Neural cell (in vitro differentiated cells): ENCODE results near the gene SLC35B4. TPM values are rescaled to one million over a fixed set of nuclear protein-coding genes. Genes with fewer than 3 reads are reported as not detected.

Experiments used
- H2AFZ ChIP-seq: fragments of 200-600, 300-800 bp; sonication (generic), shearing (Covaris generic); 2 replicates; pipeline ENCODE4 v1.6.0; 2014; ENCODE audit warnings: low read depth, mild to moderate bottlenecking, antibody characterized with exemption, low read length, moderate library complexity
- H3F3A ChIP-seq: fragments of 200-600 bp; shearing (Covaris generic); 2 replicates; pipeline ENCODE4 v1.6.1; 2016; ENCODE audit warnings: mild to moderate bottlenecking, moderate library complexity, mixed read lengths, antibody characterized with exemption, low read length; ENCODE audit not compliant: insufficient read depth, poor library complexity, severe bottlenecking
- H3K27ac ChIP-seq: fragments of 200-600, 300-800 bp; sonication (generic), shearing (Covaris generic); 2 replicates; pipeline ENCODE4 v1.5.1; 2014; ENCODE audit warnings: mild to moderate bottlenecking, low read length, moderate library complexity
- H3K27me3 ChIP-seq: fragments of 300-800, 200-600 bp; sonication (generic), shearing (Covaris generic); 2 replicates; pipeline ENCODE4 v1.6.0; 2014; ENCODE audit warnings: mild to moderate bottlenecking, low read depth, low read length, moderate library complexity; ENCODE audit not compliant: insufficient read depth
- H3K36me3 ChIP-seq: fragments of 300-800, 200-600 bp; sonication (generic), shearing (Covaris generic); 2 replicates; pipeline ENCODE4 v1.5.1; 2014; ENCODE audit warnings: mild to moderate bottlenecking, antibody characterized with exemption, low read length, moderate library complexity; ENCODE audit not compliant: insufficient read depth
- H3K4me2 ChIP-seq: fragments of 300-800, 200-600 bp; sonication (generic), shearing (Covaris generic); 2 replicates; pipeline ENCODE4 v1.6.0; 2014; ENCODE audit warnings: mild to moderate bottlenecking, low read length
- H3K4me3 ChIP-seq: fragments of 300-800, 200-600 bp; sonication (generic), shearing (Covaris generic); 2 replicates; pipeline ENCODE4 v1.5.1; 2014; ENCODE audit warnings: mild to moderate bottlenecking, low read length, moderate library complexity
- H3K79me2 ChIP-seq: fragments of 200-600 bp; shearing (Covaris generic); replicated peaks from 2 replicates; pipeline ENCODE4 v1.6.0; 2014; ENCODE audit warnings: mild to moderate bottlenecking, low read length, moderate library complexity; ENCODE audit not compliant: insufficient read depth
- H3K9ac ChIP-seq: fragments of 300-800, 200-600 bp; sonication (generic), shearing (Covaris generic); 2 replicates; pipeline ENCODE4 v1.6.1; 2016; ENCODE audit warnings: mild to moderate bottlenecking, low read length, mixed read lengths
- H3K9me2 ChIP-seq: fragments of 200-600 bp; shearing (Covaris generic); 2 replicates; pipeline ENCODE4 v1.6.1; 2016; ENCODE audit warnings: mild to moderate bottlenecking, low read length, mixed read lengths; ENCODE audit not compliant: insufficient read depth
- H3K9me3 ChIP-seq: fragments of 200-600, 300-800 bp; sonication (generic), shearing (Covaris generic); 2 replicates; pipeline ENCODE4 v1.6.1; 2016; ENCODE audit warnings: mild to moderate bottlenecking, mixed run types, low read length, moderate library complexity, mixed read lengths
- H4K20me1 ChIP-seq: fragments of 200-600 bp; shearing (Covaris generic); 2 replicates; pipeline ENCODE4 v1.6.1; 2016; ENCODE audit warnings: mild to moderate bottlenecking, mixed run types; ENCODE audit not compliant: insufficient read depth
- EP300 ChIP-seq: fragments of 450-650 bp; conservative IDR thresholded peaks from 2 replicates; pipeline ENCODE4 v1.6.1; 2014; ENCODE audit warnings: antibody characterized with exemption, mild to moderate bottlenecking, moderate library complexity; ENCODE audit not compliant: poor library complexity, severe bottlenecking
- EZH2 ChIP-seq: fragments of 200-600, 300-800 bp; shearing (Covaris generic), sonication (generic); IDR thresholded peaks from 2 replicates; pipeline ENCODE4 v1.6.1; 2014; ENCODE audit warnings: antibody characterized with exemption, low read length, borderline replicate concordance, mild to moderate bottlenecking; ENCODE audit not compliant: insufficient read depth, poor library complexity, severe bottlenecking
- MXI1 ChIP-seq: fragments of 450-650 bp; conservative IDR thresholded peaks from 2 replicates; pipeline ENCODE4 v1.6.1; 2014; ENCODE audit warnings: antibody characterized with exemption, mild to moderate bottlenecking; ENCODE audit not compliant: poor library complexity, severe bottlenecking
- POLR2AphosphoS5 ChIP-seq: IDR thresholded peaks from 2 replicates; pipeline ENCODE4 v1.6.1; 2012
- RAD21 ChIP-seq: fragments of 450-650 bp; conservative IDR thresholded peaks from 2 replicates; pipeline ENCODE4 v1.6.1; 2014; ENCODE audit warnings: antibody characterized with exemption, mild to moderate bottlenecking, moderate library complexity
- SMC3 ChIP-seq: fragments of 450-650 bp; conservative IDR thresholded peaks from 2 replicates; pipeline ENCODE4 v1.6.1; 2014; ENCODE audit warnings: antibody characterized with exemption, mild to moderate bottlenecking, moderate library complexity; ENCODE audit not compliant: poor library complexity
- TAF1 ChIP-seq: IDR thresholded peaks from 2 replicates; pipeline ENCODE4 v1.6.1; 2012; ENCODE audit warnings: low read depth
- polyA plus RNA-seq: library from polyadenylated mRNA; depleted of rRNA; stranded (reverse); fragments of >200 nt; gene quantifications from 2 replicates; pipeline ENCODE4 v1.2.3, GENCODE V29; 2014
- TF ChIP-seq, protein P1 (sequence below): fragments of 450-650 bp; IDR thresholded peaks from 2 replicates; pipeline ENCODE4 v1.5.1; 2014; ENCODE audit warnings: antibody characterized with exemption, mild to moderate bottlenecking, moderate library complexity; ENCODE audit not compliant: poor library complexity, severe bottlenecking
- TF ChIP-seq, protein P2 (sequence below): IDR thresholded peaks from 2 replicates; pipeline ENCODE4 v1.6.1; 2012; ENCODE audit warnings: borderline replicate concordance

SLC35B4 gene
- polyA plus RNA-seq, 1 donor from 2014 or later = 30.1 TPM

DNA sequence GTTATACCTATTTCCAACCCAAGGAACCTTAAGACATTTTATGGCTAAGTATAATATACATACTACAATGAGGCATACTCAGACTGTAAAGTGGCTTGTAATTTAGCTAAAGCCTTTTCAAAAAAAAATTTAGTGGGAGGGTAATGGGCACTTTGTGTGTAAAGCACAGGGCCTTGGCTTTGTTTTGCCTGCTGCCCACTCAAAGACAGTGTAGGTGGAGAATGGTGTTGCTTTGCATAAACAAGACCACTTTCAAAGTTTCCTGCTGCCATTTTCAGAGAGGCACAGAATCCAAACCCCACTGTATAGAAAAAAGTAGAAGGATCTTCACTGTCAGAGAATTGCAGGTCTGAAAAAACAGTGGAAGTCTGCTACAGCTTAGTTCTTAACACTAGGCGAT lies 21.2 kb upstream of the SLC35B4 start:
- Histone ChIP-seq H4K20me1 (no peaks in the 10 kb centered on the region), H3K79me2 (no peaks in the 10 kb centered on the region), H3K4me2 (no peak overlapping the region), H3K9me2 (no peaks in the 10 kb centered on the region), H3F3A (no peaks in the 10 kb centered on the region), H3K36me3 (no peaks in the 10 kb centered on the region), H3K9me3 (no peaks in the 10 kb centered on the region), H3K4me3 (no peak overlapping the region), H3K27ac (no peak overlapping the region), H3K27me3 (no peaks in the 10 kb centered on the region), H2AFZ (no peak overlapping the region), H3K9ac (no peak overlapping the region)
- TF ChIP-seq MXI1 = no peak
- TF ChIP-seq, protein P1, sequence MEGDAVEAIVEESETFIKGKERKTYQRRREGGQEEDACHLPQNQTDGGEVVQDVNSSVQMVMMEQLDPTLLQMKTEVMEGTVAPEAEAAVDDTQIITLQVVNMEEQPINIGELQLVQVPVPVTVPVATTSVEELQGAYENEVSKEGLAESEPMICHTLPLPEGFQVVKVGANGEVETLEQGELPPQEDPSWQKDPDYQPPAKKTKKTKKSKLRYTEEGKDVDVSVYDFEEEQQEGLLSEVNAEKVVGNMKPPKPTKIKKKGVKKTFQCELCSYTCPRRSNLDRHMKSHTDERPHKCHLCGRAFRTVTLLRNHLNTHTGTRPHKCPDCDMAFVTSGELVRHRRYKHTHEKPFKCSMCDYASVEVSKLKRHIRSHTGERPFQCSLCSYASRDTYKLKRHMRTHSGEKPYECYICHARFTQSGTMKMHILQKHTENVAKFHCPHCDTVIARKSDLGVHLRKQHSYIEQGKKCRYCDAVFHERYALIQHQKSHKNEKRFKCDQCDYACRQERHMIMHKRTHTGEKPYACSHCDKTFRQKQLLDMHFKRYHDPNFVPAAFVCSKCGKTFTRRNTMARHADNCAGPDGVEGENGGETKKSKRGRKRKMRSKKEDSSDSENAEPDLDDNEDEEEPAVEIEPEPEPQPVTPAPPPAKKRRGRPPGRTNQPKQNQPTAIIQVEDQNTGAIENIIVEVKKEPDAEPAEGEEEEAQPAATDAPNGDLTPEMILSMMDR = no peak
- TF ChIP-seq TAF1 = no peak
- TF ChIP-seq SMC3 = no peak
- no peak for TF ChIP-seq EZH2

DNA sequence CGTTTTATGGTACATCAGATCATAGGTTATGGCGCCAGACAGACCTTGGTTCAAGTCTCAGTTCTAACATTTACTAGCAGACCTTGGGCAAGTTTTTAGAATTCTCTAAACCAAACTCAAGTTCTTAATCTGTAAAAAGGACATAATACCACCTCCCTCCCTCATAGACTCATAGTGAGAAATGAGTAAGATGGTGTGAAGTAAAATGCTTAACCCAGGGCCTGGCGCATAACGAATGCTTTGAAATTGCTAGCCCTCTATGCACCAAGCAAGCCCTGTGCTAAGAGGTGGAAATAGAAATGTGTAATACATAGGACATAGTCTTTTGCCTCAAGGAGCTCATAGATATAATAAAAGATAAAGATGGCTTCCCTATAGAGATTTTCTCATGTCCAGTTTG lies 17.7 kb upstream of the SLC35B4 start:
- H3K4me3 ChIP-seq = no peak overlapping the region
- TF ChIP-seq MXI1 (no peak), SMC3 (no peak), POLR2AphosphoS5 (no peak)
- H3K36me3 ChIP-seq = no peaks in the 10 kb centered on the region
- H3K9ac ChIP-seq = no peak overlapping the region
- H3K4me2 ChIP-seq = no peak overlapping the region
- H3K79me2 ChIP-seq = no peaks in the 10 kb centered on the region
- no peaks in the 10 kb centered on the region for H3F3A ChIP-seq
- H4K20me1 ChIP-seq = no peaks in the 10 kb centered on the region
- no peaks in the 10 kb centered on the region for H3K27me3 ChIP-seq
- H2AFZ ChIP-seq = no peak overlapping the region
- H3K27ac ChIP-seq = no peak overlapping the region
- H3K9me3 ChIP-seq = no peaks in the 10 kb centered on the region
- no peaks in the 10 kb centered on the region for H3K9me2 ChIP-seq

GRCh38 chr7:134333943-134334342 lies 17.2 kb upstream of the SLC35B4 start:
- no peak overlapping the region for H3K4me2 ChIP-seq
- no peaks in the 10 kb centered on the region for H3K9me2 ChIP-seq
- no peak overlapping the region for H3K4me3 ChIP-seq
- H3K9ac ChIP-seq = no peak overlapping the region
- no peak overlapping the region for H3K27ac ChIP-seq
- H3K9me3 ChIP-seq = no peaks in the 10 kb centered on the region
- H4K20me1 ChIP-seq = no peaks in the 10 kb centered on the region
- TF ChIP-seq EZH2 (no peak), RAD21 (no peak), SMC3 (no peak), MXI1 (no peak), TAF1 (no peak), POLR2AphosphoS5 (no peak), EP300 (no peak)
- TF ChIP-seq, protein P2, sequence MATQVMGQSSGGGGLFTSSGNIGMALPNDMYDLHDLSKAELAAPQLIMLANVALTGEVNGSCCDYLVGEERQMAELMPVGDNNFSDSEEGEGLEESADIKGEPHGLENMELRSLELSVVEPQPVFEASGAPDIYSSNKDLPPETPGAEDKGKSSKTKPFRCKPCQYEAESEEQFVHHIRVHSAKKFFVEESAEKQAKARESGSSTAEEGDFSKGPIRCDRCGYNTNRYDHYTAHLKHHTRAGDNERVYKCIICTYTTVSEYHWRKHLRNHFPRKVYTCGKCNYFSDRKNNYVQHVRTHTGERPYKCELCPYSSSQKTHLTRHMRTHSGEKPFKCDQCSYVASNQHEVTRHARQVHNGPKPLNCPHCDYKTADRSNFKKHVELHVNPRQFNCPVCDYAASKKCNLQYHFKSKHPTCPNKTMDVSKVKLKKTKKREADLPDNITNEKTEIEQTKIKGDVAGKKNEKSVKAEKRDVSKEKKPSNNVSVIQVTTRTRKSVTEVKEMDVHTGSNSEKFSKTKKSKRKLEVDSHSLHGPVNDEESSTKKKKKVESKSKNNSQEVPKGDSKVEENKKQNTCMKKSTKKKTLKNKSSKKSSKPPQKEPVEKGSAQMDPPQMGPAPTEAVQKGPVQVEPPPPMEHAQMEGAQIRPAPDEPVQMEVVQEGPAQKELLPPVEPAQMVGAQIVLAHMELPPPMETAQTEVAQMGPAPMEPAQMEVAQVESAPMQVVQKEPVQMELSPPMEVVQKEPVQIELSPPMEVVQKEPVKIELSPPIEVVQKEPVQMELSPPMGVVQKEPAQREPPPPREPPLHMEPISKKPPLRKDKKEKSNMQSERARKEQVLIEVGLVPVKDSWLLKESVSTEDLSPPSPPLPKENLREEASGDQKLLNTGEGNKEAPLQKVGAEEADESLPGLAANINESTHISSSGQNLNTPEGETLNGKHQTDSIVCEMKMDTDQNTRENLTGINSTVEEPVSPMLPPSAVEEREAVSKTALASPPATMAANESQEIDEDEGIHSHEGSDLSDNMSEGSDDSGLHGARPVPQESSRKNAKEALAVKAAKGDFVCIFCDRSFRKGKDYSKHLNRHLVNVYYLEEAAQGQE = no peak
- TF ChIP-seq, protein P1 = no peak
- H3K27me3 ChIP-seq = no peaks in the 10 kb centered on the region
- H3F3A ChIP-seq = no peaks in the 10 kb centered on the region
- no peaks in the 10 kb centered on the region for H3K36me3 ChIP-seq
- H2AFZ ChIP-seq = no peak overlapping the region
- H3K79me2 ChIP-seq = no peaks in the 10 kb centered on the region
